Cardiac fibroblast (primary cell): ENCODE results near the gene KAT7.

ENCODE experiments used
- DNase-seq, 2 donors: peaks; one replicate each; pipeline versions ENCODE4 v3.0.0 to v3.0.0-alpha.2; 2010; ENCODE audit warnings: low read depth in 2 of 2
- H3K4me3 ChIP-seq, 2 donors: replicated peaks in 1 of 2; 1 replicate in 1 of 2; 2 replicates in 1 of 2; pipeline ENCODE4 v1.5.1; 2011; ENCODE audit warnings: low read depth in 2 of 2, low read length in 2 of 2, mild to moderate bottlenecking in 2 of 2, moderate library complexity in 1 of 2
- CTCF ChIP-seq: IDR thresholded peaks from one replicate; pipeline ENCODE4 v1.5.1; 2011; ENCODE audit warnings: low read depth, mild to moderate bottlenecking, low read length, inconsistent platforms

KAT7 gene

GRCh38 chr17:49873926-49874325, 85.4 kb downstream of the KAT7 start:
- TF ChIP-seq CTCF = no peak
- H3K4me3 ChIP-seq = no peak overlapping the region
- no peak for DNase-seq

- TF ChIP-seq CTCF = no peak
- H3K4me3 ChIP-seq = no peak overlapping the region
- no peak for DNase-seq
Observed at GRCh38 chr17:49874911-49875310, 86.4 kb downstream of the KAT7 start.

- no peak for TF ChIP-seq CTCF
Observed at GRCh38 chr17:49875685-49876084, 87.2 kb downstream of the KAT7 start.

GRCh38 chr17:49878931-49879904, 90.7 kb downstream of the KAT7 start:
- TF ChIP-seq CTCF = no peak
- DNase-seq = no peak
- H3K4me3 ChIP-seq = no peak overlapping the region

More at GRCh38 chr17:49875685-49876084, 87.2 kb downstream of the KAT7 start:
- DNase-seq = no peak
- no peak overlapping the region for H3K4me3 ChIP-seq

- DNase-seq = peak; percentile 56 to 71
- no peak overlapping the region for H3K4me3 ChIP-seq
- peak; percentile 99 for TF ChIP-seq CTCF
Observed at GRCh38 chr17:49880291-49881053, 92.0 kb downstream of the KAT7 start.

GRCh38 chr17:49881054-49881402, 92.5 kb downstream of the KAT7 start:
- no peak for TF ChIP-seq CTCF
- DNase-seq = no peak
- no peak overlapping the region for H3K4me3 ChIP-seq
